Natural killer cell treated with Interleukin-12 subunit alpha and Interleukin-12 subunit beta and Interleukin-15 and Interleukin-18, amount 100 ng/mL, for 72 hours (primary cell): ENCODE results near the gene TMEM18. TPM values are rescaled to one million over a fixed set of nuclear protein-coding genes. Genes with fewer than 3 reads are reported as not detected.

Experiments used
- ATAC-seq, 2 donors: fragments of 150-1000 bp; cut with Tn5 transposase in 1 of 2; sonication (Bioruptor Pico), chemical (Tn5 transposase) in 1 of 2; 2 replicates each; pipeline ENCODE4 v1.10.0; 2021
- DNase-seq: peaks from one replicate; pipeline ENCODE4 v3.0.0; 2022; ENCODE audit warnings: low spot score
- H3K27ac Mint-ChIP-seq, 2 donors: 1 replicate in 1 of 2; 2 replicates in 1 of 2; pipeline ENCODE4 v1.8.0; 2022; ENCODE audit warnings: mixed read lengths in 2 of 2, mild to moderate bottlenecking in 1 of 2, moderate library complexity in 1 of 2
- H3K27me3 Mint-ChIP-seq, 2 donors: 1 replicate in 1 of 2; 2 replicates in 1 of 2; pipeline ENCODE4 v1.8.0; 2022; ENCODE audit warnings: mixed read lengths in 2 of 2
- H3K36me3 Mint-ChIP-seq: one replicate; pipeline ENCODE4 v1.8.0; 2022; ENCODE audit warnings: mixed read lengths
- H3K4me1 Mint-ChIP-seq, 2 donors: 1 replicate in 1 of 2; 2 replicates in 1 of 2; pipeline ENCODE4 v1.8.0; 2022; ENCODE audit warnings: low read depth in 2 of 2, mixed read lengths in 2 of 2, mild to moderate bottlenecking in 1 of 2
- H3K4me3 Mint-ChIP-seq: one replicate; pipeline ENCODE4 v1.8.0; 2022; ENCODE audit warnings: mixed read lengths
- H3K9me3 Mint-ChIP-seq: 2 replicates; pipeline ENCODE4 v1.8.0; 2022; ENCODE audit warnings: mixed read lengths
- total RNA-seq, 2 donors: library from RNA; stranded (reverse); gene quantifications; one replicate each; pipeline ENCODE4 v1.2.3, GENCODE V29; 2022

The TMEM18 gene
- total RNA-seq, 2 donors from 2014 or later, result 24.9 to 26.7 TPM

GRCh38 chr2:636641-637405, 40.4 kb downstream of the TMEM18 start:
- peaks cover 0 to 3% of the 10 kb centered on the region in 2 donors for H3K4me1 Mint-ChIP-seq
- peaks cover 7 to 8% of the 10 kb centered on the region in 2 donors for H3K27me3 Mint-ChIP-seq
- peak overlapping the region; percentile 81 for H3K4me3 Mint-ChIP-seq
- no peaks in the 10 kb centered on the region for H3K36me3 Mint-ChIP-seq
- ATAC-seq (peak; percentile 63 to 67), DNase-seq (no peak)
- no peaks in the 10 kb centered on the region for H3K9me3 Mint-ChIP-seq
- H3K27ac Mint-ChIP-seq, result no peak overlapping the region

- ATAC-seq, result no peak
- DNase-seq, result no peak
- Mint-ChIP-seq H3K36me3 (no peaks in the 10 kb centered on the region), H3K27ac (no peak overlapping the region), H3K4me1 (peaks cover 0 to 3% of the 10 kb centered on the region in 2 donors), H3K9me3 (no peaks in the 10 kb centered on the region), H3K27me3 (peaks cover 0 to 10% of the 10 kb centered on the region in 2 donors), H3K4me3 (peak overlapping the region; percentile 30)
Observed at GRCh38 chr2:635687-636621, 41.3 kb downstream of the TMEM18 start.

- DNase-seq, result no peak
- Mint-ChIP-seq H3K4me1 (peaks cover 0 to 3% of the 10 kb centered on the region in 2 donors), H3K27me3 (peaks cover 4 to 12% of the 10 kb centered on the region in 2 donors)
Observed at GRCh38 chr2:634636-635388, 42.4 kb downstream of the TMEM18 start.

GRCh38 chr2:634041-634440, 43.2 kb downstream of the TMEM18 start:
- DNase-seq (no peak), ATAC-seq (no peak)
- no peak overlapping the region for H3K4me3 Mint-ChIP-seq
- peaks cover 0 to 3% of the 10 kb centered on the region in 2 donors for H3K4me1 Mint-ChIP-seq
- H3K27ac Mint-ChIP-seq, result no peak overlapping the region
- H3K9me3 Mint-ChIP-seq, result no peaks in the 10 kb centered on the region
- no peaks in the 10 kb centered on the region for H3K36me3 Mint-ChIP-seq
- peaks cover 9 to 14% of the 10 kb centered on the region in 2 donors for H3K27me3 Mint-ChIP-seq

More at GRCh38 chr2:634636-635388, 42.4 kb downstream of the TMEM18 start:
- no peaks in the 10 kb centered on the region for H3K36me3 Mint-ChIP-seq
- no peak overlapping the region for H3K27ac Mint-ChIP-seq
- no peak overlapping the region for H3K4me3 Mint-ChIP-seq
- no peaks in the 10 kb centered on the region for H3K9me3 Mint-ChIP-seq
- ATAC-seq, result no peak

GRCh38 chr2:633371-633770, 43.8 kb downstream of the TMEM18 start:
- DNase-seq, result no peak
- Mint-ChIP-seq H3K36me3 (no peaks in the 10 kb centered on the region), H3K27ac (no peak overlapping the region), H3K27me3 (peaks cover 9 to 14% of the 10 kb centered on the region in 2 donors), H3K9me3 (no peaks in the 10 kb centered on the region), H3K4me3 (no peak overlapping the region), H3K4me1 (peaks cover 0 to 3% of the 10 kb centered on the region in 2 donors)
- no peak for ATAC-seq

GRCh38 chr2:632471-632870, 44.7 kb downstream of the TMEM18 start:
- DNase-seq (no peak), ATAC-seq (no peak)
- H3K4me3 Mint-ChIP-seq, result no peak overlapping the region
- no peak overlapping the region for H3K27ac Mint-ChIP-seq
- no peaks in the 10 kb centered on the region for H3K36me3 Mint-ChIP-seq
- H3K9me3 Mint-ChIP-seq, result no peaks in the 10 kb centered on the region
- peaks cover 9 to 19% of the 10 kb centered on the region in 2 donors for H3K27me3 Mint-ChIP-seq
- H3K4me1 Mint-ChIP-seq, result peaks cover 0 to 3% of the 10 kb centered on the region in 2 donors

- DNase-seq, result no peak
- Mint-ChIP-seq H3K36me3 (no peaks in the 10 kb centered on the region), H3K27me3 (peaks cover 9 to 20% of the 10 kb centered on the region in 2 donors), H3K4me1 (no peaks in the 10 kb centered on the region), H3K9me3 (no peaks in the 10 kb centered on the region), H3K27ac (no peak overlapping the region), H3K4me3 (no peak overlapping the region)
- ATAC-seq, result no peak
Observed at GRCh38 chr2:631741-632140, 45.5 kb downstream of the TMEM18 start.

- H3K36me3 Mint-ChIP-seq, result no peaks in the 10 kb centered on the region
- no peak overlapping the region for H3K4me3 Mint-ChIP-seq
- peaks cover 9 to 20% of the 10 kb centered on the region in 2 donors for H3K27me3 Mint-ChIP-seq
- no peaks in the 10 kb centered on the region for H3K4me1 Mint-ChIP-seq
- ATAC-seq, result no peak
- H3K27ac Mint-ChIP-seq, result no peak overlapping the region
- no peaks in the 10 kb centered on the region for H3K9me3 Mint-ChIP-seq
- DNase-seq, result no peak
Observed at GRCh38 chr2:630451-631320, 46.5 kb downstream of the TMEM18 start.

GRCh38 chr2:629961-630360, 47.2 kb downstream of the TMEM18 start:
- Mint-ChIP-seq H3K27me3 (peaks cover 15 to 26% of the 10 kb centered on the region in 2 donors), H3K4me3 (no peak overlapping the region), H3K36me3 (no peaks in the 10 kb centered on the region), H3K27ac (no peak overlapping the region), H3K9me3 (no peaks in the 10 kb centered on the region), H3K4me1 (no peaks in the 10 kb centered on the region)
- no peak for DNase-seq
- ATAC-seq, result no peak

GRCh38 chr2:628651-629050, 48.6 kb downstream of the TMEM18 start:
- DNase-seq, result no peak
- no peak overlapping the region for H3K27ac Mint-ChIP-seq
- no peaks in the 10 kb centered on the region for H3K36me3 Mint-ChIP-seq
- H3K27me3 Mint-ChIP-seq, result peaks cover 16 to 25% of the 10 kb centered on the region in 2 donors
- H3K4me1 Mint-ChIP-seq, result no peaks in the 10 kb centered on the region
- no peaks in the 10 kb centered on the region for H3K9me3 Mint-ChIP-seq
- no peak for ATAC-seq
- H3K4me3 Mint-ChIP-seq, result no peak overlapping the region

GRCh38 chr2:627926-628560, 49.2 kb downstream of the TMEM18 start:
- H3K4me3 Mint-ChIP-seq, result no peak overlapping the region
- no peaks in the 10 kb centered on the region for H3K36me3 Mint-ChIP-seq

GRCh38 chr2:627340-627709, 49.9 kb downstream of the TMEM18 start:
- H3K4me1 Mint-ChIP-seq, result no peaks in the 10 kb centered on the region
- H3K27ac Mint-ChIP-seq, result no peak overlapping the region
- H3K27me3 Mint-ChIP-seq, result peaks cover 16 to 20% of the 10 kb centered on the region in 2 donors
- H3K4me3 Mint-ChIP-seq, result no peak overlapping the region
- ATAC-seq (no peak), DNase-seq (no peak)
- H3K36me3 Mint-ChIP-seq, result no peaks in the 10 kb centered on the region
- H3K9me3 Mint-ChIP-seq, result no peaks in the 10 kb centered on the region

More at GRCh38 chr2:627926-628560, 49.2 kb downstream of the TMEM18 start:
- Mint-ChIP-seq H3K9me3 (no peaks in the 10 kb centered on the region), H3K4me1 (no peaks in the 10 kb centered on the region), H3K27me3 (peaks cover 16 to 21% of the 10 kb centered on the region in 2 donors), H3K27ac (no peak overlapping the region)
- no peak for DNase-seq
- no peak for ATAC-seq
